ENCODE data around the gene PEAK3. TPM values are rescaled to one million over a fixed set of nuclear protein-coding genes. Genes with fewer than 3 reads are reported as not detected.

PEAK3 gene
- total and polyA plus RNA-seq, 2 experiments from 2014 or later = 0.15 TPM; not detected in 1

GRCh38 chr19:2253106-2254063, 28.6 kb downstream of the PEAK3 start:
- no peaks in the 10 kb centered on the region for H3K9me3 ChIP-seq (ENCODE audit: low read depth)
- peak overlapping the region; percentile 40 for H2AFZ ChIP-seq
- 3% methylated on average over 71 of the region's 77 CpGs for WGBS (ENCODE audit: low lambda C conversion rate, missing lambda C conversion rate)
- H3K27ac ChIP-seq = no peak overlapping the region
- DNase-seq (ENCODE audit: low spot score) = no peak
- peaks cover 13% of the 10 kb centered on the region for H3K4me1 ChIP-seq (ENCODE audit: insufficient read depth)
- H3K36me3 ChIP-seq (replicated peaks; ENCODE audit: insufficient read depth, low read depth) = no peaks in the 10 kb centered on the region
- H3K9me2 ChIP-seq (replicated peaks; ENCODE audit: insufficient read depth) = no peaks in the 10 kb centered on the region
- TF ChIP-seq EZH2phosphoT487 (IDR thresholded peaks at IDR 0.05; ENCODE audit: low read depth, severe bottlenecking, unreplicated experiment) (no peak), CTCF (IDR thresholded peaks at IDR 0.05; ENCODE audit: poor library complexity) (peak; percentile 30), EZH2 (IDR thresholded peaks at IDR 0.05; ENCODE audit: borderline replicate concordance) (peak; percentile 54)
- no peaks in the 10 kb centered on the region for H3K79me2 ChIP-seq
- H3K4me3 ChIP-seq = no peak overlapping the region
- no peaks in the 10 kb centered on the region for H3K27me3 ChIP-seq
- H3K4me2 ChIP-seq = peak overlapping the region; percentile 91
- H4K20me1 ChIP-seq (ENCODE audit: insufficient read depth, poor library complexity, severe bottlenecking) = no peaks in the 10 kb centered on the region

GRCh38 chr19:2252797-2253105, 29.2 kb downstream of the PEAK3 start:
- Histone ChIP-seq H3K4me1 (ENCODE audit: insufficient read depth) (peaks cover 13% of the 10 kb centered on the region), H3K36me3 (replicated peaks; ENCODE audit: insufficient read depth, low read depth) (no peaks in the 10 kb centered on the region), H3K27ac (no peak overlapping the region), H3K4me3 (no peak overlapping the region), H3K79me2 (no peaks in the 10 kb centered on the region), H2AFZ (no peak overlapping the region), H3K9me2 (replicated peaks; ENCODE audit: insufficient read depth) (no peaks in the 10 kb centered on the region), H4K20me1 (ENCODE audit: insufficient read depth, poor library complexity, severe bottlenecking) (no peaks in the 10 kb centered on the region), H3K4me2 (peak overlapping the region; percentile 91), H3K9me3 (ENCODE audit: low read depth) (no peaks in the 10 kb centered on the region), H3K27me3 (no peaks in the 10 kb centered on the region)
- TF ChIP-seq EZH2phosphoT487 (IDR thresholded peaks at IDR 0.05; ENCODE audit: low read depth, severe bottlenecking, unreplicated experiment) (no peak), EZH2 (IDR thresholded peaks at IDR 0.05; ENCODE audit: borderline replicate concordance) (no peak), CTCF (IDR thresholded peaks at IDR 0.05; ENCODE audit: poor library complexity) (no peak)
- no peak for DNase-seq (ENCODE audit: low spot score)
- 48% methylated on average over 13 of the region's 18 CpGs for WGBS (ENCODE audit: low lambda C conversion rate, missing lambda C conversion rate)

GRCh38 chr19:2252055-2252796, 29.7 kb downstream of the PEAK3 start:
- Histone ChIP-seq H3K4me2 (peak overlapping the region; percentile 91), H3K4me3 (no peak overlapping the region), H3K9me2 (replicated peaks; ENCODE audit: insufficient read depth) (no peaks in the 10 kb centered on the region), H3K9me3 (ENCODE audit: low read depth) (no peaks in the 10 kb centered on the region), H3K36me3 (replicated peaks; ENCODE audit: insufficient read depth, low read depth) (no peaks in the 10 kb centered on the region), H3K4me1 (ENCODE audit: insufficient read depth) (peaks cover 13% of the 10 kb centered on the region), H3K27ac (no peak overlapping the region), H2AFZ (no peak overlapping the region), H4K20me1 (ENCODE audit: insufficient read depth, poor library complexity, severe bottlenecking) (no peaks in the 10 kb centered on the region), H3K27me3 (no peaks in the 10 kb centered on the region), H3K79me2 (no peaks in the 10 kb centered on the region)
- WGBS (ENCODE audit: low lambda C conversion rate, missing lambda C conversion rate) = 95% methylated on average over 64 of the region's 74 CpGs
- DNase-seq (ENCODE audit: low spot score) = no peak
- no peak for TF ChIP-seq EZH2 (IDR thresholded peaks at IDR 0.05; ENCODE audit: borderline replicate concordance)

All from hepatocyte (in vitro differentiated cells).